Upper lobe of left lung (tissue), 6 donors: ENCODE data around the gene AKAP8L. TPM values are rescaled to one million over a fixed set of nuclear protein-coding genes. Genes with fewer than 3 reads are reported as not detected.

ENCODE experiments used
- ATAC-seq, 2 donors: fragments of 200-7000 bp; cut with Tn5 transposase; one replicate each; pipeline ENCODE4 v1.9.1; 2022; ENCODE audit warnings: mild to moderate bottlenecking in 2 of 2, moderate library complexity in 2 of 2; ENCODE audit not compliant: low FRiP score in 2 of 2
- DNase-seq, 2 donors: peaks; one replicate each; pipeline ENCODE4 v3.0.0-alpha.2; 2019 to 2020
- H3K27ac ChIP-seq, 4 donors: fragments of 200-600 bp; sonication (generic); one replicate each; pipeline ENCODE4 v1.5.1; 2016 to 2019
- H3K27me3 ChIP-seq, 4 donors: fragments of 200-600 bp; sonication (generic); one replicate each; pipeline ENCODE4 v1.5.1; 2017 to 2019
- H3K36me3 ChIP-seq, 4 donors: fragments of 200-600 bp; sonication (generic); one replicate each; pipeline ENCODE4 v1.5.1; 2016 to 2019
- H3K4me1 ChIP-seq, 4 donors: fragments of 200-600 bp; sonication (generic); one replicate each; pipeline ENCODE4 v1.5.1; 2018 to 2019
- H3K4me3 ChIP-seq, 4 donors: fragments of 200-600 bp; sonication (generic); one replicate each; pipeline ENCODE4 v1.5.1; 2017 to 2019; ENCODE audit warnings: mild to moderate bottlenecking in 2 of 4, moderate library complexity in 1 of 4
- H3K9me3 ChIP-seq, 4 donors: fragments of 200-600 bp; sonication (generic); one replicate each; pipeline ENCODE4 v1.5.1; 2018 to 2019
- CTCF ChIP-seq, 6 experiments: fragments of 450-650 bp in 4 of 6; fragments of 200-600 bp in 2 of 6; sonication (generic) in 2 of 6; IDR thresholded peaks; one replicate each; pipeline ENCODE4 v1.5.1; 2016 to 2019; ENCODE audit warnings: antibody characterized with exemption in 6 of 6
- EP300 ChIP-seq, 4 donors: sonication (generic); formaldehyde crosslinking; IDR thresholded peaks; one replicate each; pipeline ENCODE4 v1.5.1; 2017; ENCODE audit warnings: antibody characterized with exemption in 4 of 4, control low read depth in 2 of 4
- POLR2A ChIP-seq, 4 donors: fragments of 450-650 bp; IDR thresholded peaks; one replicate each; pipeline ENCODE4 v1.5.1; 2016 to 2017; ENCODE audit warnings: antibody characterized with exemption in 4 of 4, mild to moderate bottlenecking in 2 of 4
- POLR2AphosphoS5 ChIP-seq, 2 donors: sonication (generic); formaldehyde crosslinking; IDR thresholded peaks; one replicate each; pipeline ENCODE4 v1.5.1; 2017; ENCODE audit warnings: antibody characterized with exemption in 2 of 2
- WGBS, 2 donors: methylation state at CpG; one replicate each; pipeline ENCODE4 v1.1.5; 2017 to 2018; 5-methylcytosine and 5-hydroxymethylcytosine counted together
- total RNA-seq, 6 donors: library from RNA; depleted of rRNA in 4 of 6; stranded (reverse); fragments of >200 nt in 4 of 6; gene quantifications; one replicate each; pipeline versions ENCODE4 v1.1.0 to v1.2.1, GENCODE V29; 2016 to 2021
- donor health status: DM: no; HTN: no; CAD: no; lungs with moderate emphysema.
- donor health status: DM: no; HTN: yes; CAD: no; lungs with severe emphysema.

AKAP8L gene
- total RNA-seq, 6 donors from 2014 or later, result 79.8 to 476 (median 91.2) TPM

- Histone ChIP-seq H3K4me3 (no peak overlapping the region), H3K27me3 (no peaks in the 10 kb centered on the region), H3K4me1 (no peaks in the 10 kb centered on the region), H3K9me3 (no peaks in the 10 kb centered on the region), H3K36me3 (peaks cover 34 to 83% (median 56%) of the 10 kb centered on the region in 4 donors), H3K27ac (no peak overlapping the region)
- 92 to 95% methylated on average over 5 of the region's 5 CpGs for WGBS, 2 donors
- ATAC-seq, result no peak
- no peak for DNase-seq
- TF ChIP-seq POLR2AphosphoS5 (IDR thresholded peaks at IDR 0.05) (no peak), EP300 (IDR thresholded peaks at IDR 0.05) (no peak), CTCF (IDR thresholded peaks at IDR 0.05) (no peak), POLR2A (IDR thresholded peaks at IDR 0.05) (no peak)
Measured at GRCh38 chr19:15394426-15394825, 24.4 kb downstream of the AKAP8L start.

- H3K4me3 ChIP-seq, result no peak overlapping the region
- TF ChIP-seq POLR2AphosphoS5 (IDR thresholded peaks at IDR 0.05) (no peak), EP300 (IDR thresholded peaks at IDR 0.05) (no peak), POLR2A (IDR thresholded peaks at IDR 0.05) (no peak), CTCF (IDR thresholded peaks at IDR 0.05) (no peak)
- no peak for ATAC-seq
- no peak for DNase-seq
- no peaks in the 10 kb centered on the region for H3K27me3 ChIP-seq
- H3K4me1 ChIP-seq, result no peaks in the 10 kb centered on the region
- H3K27ac ChIP-seq, result no peak overlapping the region
- H3K9me3 ChIP-seq, result no peaks in the 10 kb centered on the region
- H3K36me3 ChIP-seq, result peaks cover 29 to 83% (median 52%) of the 10 kb centered on the region in 4 donors
Measured at GRCh38 chr19:15393963-15394362, 24.8 kb downstream of the AKAP8L start.

- peaks cover 0 to 60% (median 27%) of the 10 kb centered on the region in 4 donors for H3K36me3 ChIP-seq
- 91 to 95% methylated on average over 2 of the region's 2 CpGs for WGBS, 2 donors
- ATAC-seq, result no peak
Measured at GRCh38 chr19:15390814-15391213, 28.0 kb downstream of the AKAP8L start.

GRCh38 chr19:15381864-15382263, 36.9 kb downstream of the AKAP8L start:
- H3K9me3 ChIP-seq, result no peaks in the 10 kb centered on the region
- peaks cover 17 to 22% (median 21%) of the 10 kb centered on the region in 4 donors for H3K4me1 ChIP-seq
- WGBS, 2 donors, result 93 to 94% methylated on average over 6 of the region's 6 CpGs
- no peak overlapping the region for H3K4me3 ChIP-seq
- TF ChIP-seq POLR2A (IDR thresholded peaks at IDR 0.05), result no peak
- TF ChIP-seq EP300 (IDR thresholded peaks at IDR 0.05), result no peak
- TF ChIP-seq POLR2AphosphoS5 (IDR thresholded peaks at IDR 0.05), result no peak
- TF ChIP-seq CTCF (IDR thresholded peaks at IDR 0.05), result no peak
- DNase-seq (no peak), ATAC-seq (no peak)
- H3K27ac ChIP-seq, result no peak overlapping the region
- H3K27me3 ChIP-seq, result no peaks in the 10 kb centered on the region
- H3K36me3 ChIP-seq, result peaks cover 0 to 2% (median 0%) of the 10 kb centered on the region in 4 donors

More at GRCh38 chr19:15390814-15391213, 28.0 kb downstream of the AKAP8L start:
- no peak overlapping the region for H3K27ac ChIP-seq
- H3K27me3 ChIP-seq, result no peaks in the 10 kb centered on the region
- H3K9me3 ChIP-seq, result no peaks in the 10 kb centered on the region
- DNase-seq, result no peak
- no peak overlapping the region for H3K4me3 ChIP-seq
- no peaks in the 10 kb centered on the region for H3K4me1 ChIP-seq
- TF ChIP-seq EP300 (IDR thresholded peaks at IDR 0.05) (no peak), POLR2AphosphoS5 (IDR thresholded peaks at IDR 0.05) (no peak), CTCF (IDR thresholded peaks at IDR 0.05) (no peak), POLR2A (IDR thresholded peaks at IDR 0.05) (no peak)

GRCh38 chr19:15381429-15381828, 37.4 kb downstream of the AKAP8L start:
- 88 to 92% methylated on average over 2 of the region's 2 CpGs for WGBS, 2 donors
- ATAC-seq (no peak), DNase-seq (no peak)
- H3K36me3 ChIP-seq, result no peaks in the 10 kb centered on the region
- no peak overlapping the region for H3K4me3 ChIP-seq
- H3K4me1 ChIP-seq, result peaks cover 22 to 26% (median 25%) of the 10 kb centered on the region in 4 donors
- H3K27ac ChIP-seq, result no peak overlapping the region
- TF ChIP-seq POLR2A (IDR thresholded peaks at IDR 0.05) (no peak), POLR2AphosphoS5 (IDR thresholded peaks at IDR 0.05) (no peak), EP300 (IDR thresholded peaks at IDR 0.05) (no peak), CTCF (IDR thresholded peaks at IDR 0.05) (no peak)
- H3K9me3 ChIP-seq, result no peaks in the 10 kb centered on the region
- H3K27me3 ChIP-seq, result no peaks in the 10 kb centered on the region
